Heart right ventricle (tissue), 12 donors: ENCODE data around the gene DAPL1. TPM values are rescaled to one million over a fixed set of nuclear protein-coding genes. Genes with fewer than 3 reads are reported as not detected.

Experiments
- polyA plus RNA-seq, 2 donors: library from polyadenylated mRNA; stranded (reverse); fragments of 200-250 nt; gene quantifications; one replicate each; pipeline ENCODE4 v1.2.3, GENCODE V29; 2013
- total RNA-seq, 10 donors: library from RNA; stranded (reverse); fragmentation: NEBNext Ultra II Directional in 3 of 10; extraction: Animal tissue kit (Norgen Biotek cat#: 25700) in 3 of 10; gene quantifications; one replicate each; pipeline versions ENCODE4 v1.2.1 to v1.2.4, GENCODE V29; 2021 to 2023
- donor health status: ischemic (EF 13 %, LVEDD 7.1; RV severe dilation, severe dysfunction).
- donor health status: healthy with polysubstance abuse.
- donor health status: DM: no; HTN: yes; CAD: no.
- donor health status: DM: no; HTN: no; CAD: no.
- donor health status: ischemic (EF 25% LVEDD 6.9; RV normal size, moderate dysfunction).
- donor health status: ischemic (EF 25% LVEDD 5.7; RV mildly dilated, moderate dysfunction).
- donor health status: healthy.
- donor health status: nonischemic (EF 11% LVEDD 7.7; RV severe dilation, severe dysfunction).
- donor health status: DM: yes; HTN: yes; CAD: no.
- donor health status: PGD.
- donor health status: ischemic (EF 29% LVEDD 5.4; RV normal size, mild dysfunction).
- donor health status: nonischemic (EF 23%, LVEDD 6.1; RV moderate dilation, normal function).

The DAPL1 gene
- total and polyA plus RNA-seq, 12 donors = 0.87 TPM; not detected in 11

Other genes with a start within 250 kb of the DAPL1 start
- 10 to 100 TPM; 41.0 to 90.5 (median 74.2) TPM for gene TANC1, start 173.3 kb downstream of the DAPL1 start, total RNA-seq
- 10 to 100 TPM; 17.8 to 44.0 TPM for gene TANC1, start 173.3 kb downstream of the DAPL1 start, polyA plus RNA-seq